Kidney (tissue), 14 donors: ENCODE data around the gene PCDHGA6. TPM values are rescaled to one million over a fixed set of nuclear protein-coding genes. Genes with fewer than 3 reads are reported as not detected.

Experiments
- DNase-seq, 5 donors: peaks; one replicate each; pipeline ENCODE4 v3.0.0-alpha.2; 2013 to 2020
- FAIRE-seq: peaks from 2 replicates; lab custom pipeline; 2012; peaks lifted over from hg19 to GRCh38; lab: Jason Lieb, UNC
- H3K27ac ChIP-seq, 2 donors: one replicate each; pipeline ENCODE4 v1.7.0; 2013; ENCODE audit warnings: low read depth in 2 of 2, low read length in 2 of 2, inconsistent platforms in 1 of 2
- H3K27me3 ChIP-seq: one replicate; pipeline ENCODE4 v1.7.1; 2013; ENCODE audit warnings: low read length, inconsistent platforms; ENCODE audit not compliant: control insufficient read depth, insufficient read depth
- H3K36me3 ChIP-seq, 3 donors: one replicate each; pipeline versions ENCODE4 v1.7.0 to v1.7.1; 2013; ENCODE audit warnings: low read length in 3 of 3, control low read depth in 1 of 3, inconsistent platforms in 1 of 3; ENCODE audit not compliant: insufficient read depth in 3 of 3, control insufficient read depth in 2 of 3
- H3K4me1 ChIP-seq, 3 donors: one replicate each; pipeline versions ENCODE4 v1.7.0 to v1.7.1; 2013; ENCODE audit warnings: low read length in 3 of 3, inconsistent platforms in 1 of 3, low read depth in 1 of 3; ENCODE audit not compliant: control insufficient read depth in 2 of 3, insufficient read depth in 2 of 3
- H3K4me3 ChIP-seq, 3 donors: one replicate each; pipeline versions ENCODE4 v1.7.0 to v1.8.1; 2013; ENCODE audit warnings: low read length in 3 of 3, control low read depth in 1 of 3, inconsistent platforms in 1 of 3
- H3K9ac ChIP-seq, 3 donors: one replicate each; pipeline versions ENCODE4 v1.7.0 to v1.7.1; 2013; ENCODE audit warnings: low read length in 3 of 3, control low read depth in 1 of 3, inconsistent platforms in 1 of 3
- H3K9me3 ChIP-seq, 3 donors: one replicate each; pipeline versions ENCODE4 v1.7.0 to v1.7.1; 2013; ENCODE audit warnings: low read length in 3 of 3, control low read depth in 1 of 3, inconsistent platforms in 1 of 3; ENCODE audit not compliant: control insufficient read depth in 2 of 3, insufficient read depth in 1 of 3
- CTCF ChIP-seq: IDR thresholded peaks from 3 replicates; pipeline ENCODE4 v1.5.1; 2012; ENCODE audit warnings: mild to moderate bottlenecking, moderate library complexity, borderline replicate concordance; ENCODE audit not compliant: insufficient read depth; ENCODE audit errors: extremely low read depth
- intact Hi-C: fragments of 100-400 bp; cut with DNase I; formaldehyde crosslinking; loops from one replicate; pipeline ENCODE4 v1.11.1; 2022
- polyA plus RNA-seq: library from polyadenylated mRNA; stranded (reverse); fragments of 350-450 nt; fragmentation: Illumina TruSeq; extraction: RNeasy Lipid Tissue Mini Kit (QIAGEN cat#74804); gene quantifications from one replicate; pipeline ENCODE4 v1.2.3, GENCODE V29; 2014; ENCODE audit warnings: low read depth, low replicate concordance; ENCODE audit not compliant: insufficient read depth
- total RNA-seq: library from RNA; stranded (reverse); fragmentation: NEBNext Ultra II Directional; extraction: Animal tissue kit (Norgen Biotek cat#: 25700); gene quantifications from one replicate; pipeline ENCODE4 v1.2.1, GENCODE V29; 2021
- donor health status: control.
- donor health status: control.
- donor health status: control.
- donor health status: control.
- donor health status: control.
- donor health status: DM: yes; HTN: yes; CAD: no.
- donor health status: Normal renal cell carcinoma (clear cell type).

Gene PCDHGA6
- total and polyA plus RNA-seq, 2 donors from 2014 or later: 0.34 to 7.2 TPM

GRCh38 chr5:141419074-141419880, 45.6 kb downstream of the PCDHGA6 start:
- no peak for DNase-seq
- Histone ChIP-seq H3K4me1 (no peaks in the 10 kb centered on the region), H3K4me3 (peak overlapping the region in 1 of 3 donors; percentile 42), H3K27me3 (no peaks in the 10 kb centered on the region), H3K9ac (no peak overlapping the region), H3K9me3 (peaks cover 5 to 66% (median 34%) of the 10 kb centered on the region in 3 donors), H3K27ac (no peak overlapping the region), H3K36me3 (no peaks in the 10 kb centered on the region)
- intact Hi-C loops: no loop called here
- FAIRE-seq: no peak
- TF ChIP-seq CTCF: no peak

GRCh38 chr5:141420855-141421488, 47.3 kb downstream of the PCDHGA6 start, which contains the start of gene PCDHGA11:
Gene PCDHGA11, plus strand, starts transcription at chr5:141421051. Its CDS starts 177 bp downstream, at chr5:141421228.
- peak in 3 of 5 donors; percentile 51 to 56 (median 55) for DNase-seq
- Histone ChIP-seq H3K9ac (no peak within 1 kb of the TSS), H3K9me3 (peaks cover 5 to 78% (median 43%) of the 10 kb centered on the region in 3 donors), H3K36me3 (no peaks in the 10 kb centered on the region), H3K27me3 (no peaks in the 10 kb centered on the region), H3K4me1 (no peaks in the 10 kb centered on the region), H3K27ac (no peak within 1 kb of the TSS), H3K4me3 (peak within 1 kb of the TSS in 2 of 3 donors; percentile 32 to 39)
- FAIRE-seq: no peak
- TF ChIP-seq CTCF: peak; percentile 25
- intact Hi-C loops: no loop called here

- intact Hi-C loops: no loop called here
- peak overlapping the region in 2 of 3 donors; percentile 14 to 15 for H3K4me3 ChIP-seq
- no peak for FAIRE-seq
These were observed 47.8 kb downstream of the PCDHGA6 start for GRCh38 chr5:141421489-141421855.

More at GRCh38 chr5:141421489-141421855, 47.8 kb downstream of the PCDHGA6 start:
- no peaks in the 10 kb centered on the region for H3K36me3 ChIP-seq
- H3K4me1 ChIP-seq: no peaks in the 10 kb centered on the region
- DNase-seq: no peak
- no peak overlapping the region for H3K27ac ChIP-seq
- peaks cover 7 to 79% (median 45%) of the 10 kb centered on the region in 3 donors for H3K9me3 ChIP-seq
- no peak overlapping the region for H3K9ac ChIP-seq
- no peaks in the 10 kb centered on the region for H3K27me3 ChIP-seq
- TF ChIP-seq CTCF: no peak
